Measurements from ENCODE around the gene IGFBP2. TPM values are rescaled to one million over a fixed set of nuclear protein-coding genes. Genes with fewer than 3 reads are reported as not detected.

IGFBP2 gene
- total and polyA plus RNA-seq, 2 of the 13 experiments (the other 11 are each of a cell fraction or from before 2014, with no cell fraction given): 2.0 to 5.8 TPM

DNA sequence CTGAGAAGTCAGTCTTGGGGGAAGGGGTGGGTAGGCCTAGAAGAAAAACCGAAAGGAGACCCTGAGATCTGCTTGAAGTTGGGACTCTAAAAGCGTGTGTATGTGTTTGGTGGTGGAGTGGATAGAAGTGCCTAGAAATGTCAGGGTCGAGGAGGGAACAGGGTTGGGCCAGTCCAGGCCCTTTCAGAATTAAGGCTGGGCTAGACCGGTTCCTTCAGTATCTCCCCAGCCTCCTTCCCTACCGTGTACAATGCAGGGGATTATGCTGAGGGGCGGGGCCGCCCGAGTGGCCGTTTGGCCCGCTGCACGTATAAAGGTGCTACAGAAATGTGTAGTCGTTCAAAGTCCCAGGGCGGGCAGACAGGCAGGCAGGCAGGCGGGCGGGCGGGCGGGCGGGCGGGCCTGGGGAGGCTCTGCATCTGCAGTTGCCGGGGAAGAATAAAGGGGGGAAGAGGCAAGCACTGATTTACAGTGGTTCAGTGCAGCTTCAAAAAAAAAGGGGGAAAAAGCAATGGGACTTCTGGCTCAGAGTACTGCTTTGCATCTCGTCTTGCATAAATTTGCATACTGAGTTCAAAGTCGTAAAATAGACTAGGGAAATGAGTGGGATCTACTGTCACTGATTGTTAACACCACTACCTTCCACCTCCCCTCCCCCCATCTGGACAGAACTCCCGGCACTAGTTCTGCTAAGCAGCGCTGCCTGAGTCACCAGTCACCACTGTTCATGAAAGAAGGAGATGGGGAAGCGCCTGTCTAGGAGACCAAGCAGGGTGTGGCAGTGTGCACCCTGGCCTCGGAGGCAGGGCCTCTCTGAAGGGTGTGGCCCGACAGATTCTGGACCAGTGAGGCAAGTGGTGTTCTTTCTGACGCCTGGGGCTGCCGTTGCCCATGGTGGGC lies 3.6 kb downstream of the IGFBP2 start (continued):
- peak; percentile 36; the same call in 1 of the 2 replicates for TF ChIP-seq RFX5 (IDR thresholded peaks at IDR 0.05; ENCODE audit: low read depth, low read length)
- no peak for TF ChIP-seq ZBTB8A (CRISPR knock-in tag; IDR thresholded peaks at IDR 0.05; ENCODE audit: borderline replicate concordance, low read depth)
- no peak for TF ChIP-seq GZF1 (CRISPR knock-in tag; IDR thresholded peaks at IDR 0.05)
- no peak for TF ChIP-seq ZNF775 (CRISPR knock-in tag; IDR thresholded peaks at IDR 0.05; ENCODE audit: borderline replicate concordance)
- 0 out of 2 replicates have a peak, but pooled peaks have one; percentile 29 for TF ChIP-seq ZNF441 (CRISPR knock-in tag; IDR thresholded peaks at IDR 0.05; ENCODE audit: borderline replicate concordance)
- TF ChIP-seq, protein P1, sequence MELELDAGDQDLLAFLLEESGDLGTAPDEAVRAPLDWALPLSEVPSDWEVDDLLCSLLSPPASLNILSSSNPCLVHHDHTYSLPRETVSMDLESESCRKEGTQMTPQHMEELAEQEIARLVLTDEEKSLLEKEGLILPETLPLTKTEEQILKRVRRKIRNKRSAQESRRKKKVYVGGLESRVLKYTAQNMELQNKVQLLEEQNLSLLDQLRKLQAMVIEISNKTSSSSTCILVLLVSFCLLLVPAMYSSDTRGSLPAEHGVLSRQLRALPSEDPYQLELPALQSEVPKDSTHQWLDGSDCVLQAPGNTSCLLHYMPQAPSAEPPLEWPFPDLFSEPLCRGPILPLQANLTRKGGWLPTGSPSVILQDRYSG (CRISPR knock-in tag; IDR thresholded peaks at IDR 0.05): no peak
- TF ChIP-seq SP5 (CRISPR knock-in tag; IDR thresholded peaks at IDR 0.05; ENCODE audit: borderline replicate concordance, low read depth): peak; percentile 91
- TF ChIP-seq ZBTB3 (CRISPR knock-in tag; IDR thresholded peaks at IDR 0.05; ENCODE audit: borderline replicate concordance, low read depth): no peak
- TF ChIP-seq SRY (CRISPR knock-in tag; IDR thresholded peaks at IDR 0.05): no peak
- peak; percentile 64; the same call in 1 of the 2 replicates for TF ChIP-seq ZNF430 (CRISPR knock-in tag; IDR thresholded peaks at IDR 0.05)
- TF ChIP-seq ZNF607 (CRISPR knock-in tag; IDR thresholded peaks at IDR 0.05; ENCODE audit: borderline replicate concordance): 0 out of 2 replicates have a peak, but pooled peaks have one; percentile 57
- no peak for TF ChIP-seq ZFP36L2 (CRISPR knock-in tag; IDR thresholded peaks at IDR 0.05)
- TF ChIP-seq TBL1XR1 (IDR thresholded peaks at IDR 0.05; ENCODE audit: borderline replicate concordance, low read length, partially characterized antibody): no peak
- peak; percentile 62; the same call in 1 of the 2 replicates for TF ChIP-seq ZNF572 (CRISPR knock-in tag; IDR thresholded peaks at IDR 0.05)
- TF ChIP-seq ZFP82 (CRISPR knock-in tag; IDR thresholded peaks at IDR 0.05; ENCODE audit: borderline replicate concordance): no peak
